VCaP (cell line): ENCODE results near the gene HS6ST3.

ENCODE experiments used
- H3K27ac ChIP-seq: fragments of 450-650 bp; 2 replicates; pipeline ENCODE4 v1.5.1; 2017
- CTCF ChIP-seq: fragments of 450-650 bp; conservative IDR thresholded peaks from 2 replicates; pipeline ENCODE4 v1.5.1; 2017; ENCODE audit warnings: mild to moderate bottlenecking, moderate library complexity

Gene HS6ST3

GRCh38 chr13:96677029-96677428 is 587.1 kb downstream of the HS6ST3 start:
- no peak overlapping the region for H3K27ac ChIP-seq
- no peak for TF ChIP-seq CTCF

- no peak for TF ChIP-seq CTCF
These were observed 588.9 kb downstream of the HS6ST3 start for GRCh38 chr13:96678801-96679200.

GRCh38 chr13:96680898-96681297 is 591.0 kb downstream of the HS6ST3 start:
- no peak for TF ChIP-seq CTCF
- H3K27ac ChIP-seq = no peak overlapping the region

More at GRCh38 chr13:96678801-96679200, 588.9 kb downstream of the HS6ST3 start:
- no peak overlapping the region for H3K27ac ChIP-seq

GRCh38 chr13:96681766-96682165 is 591.9 kb downstream of the HS6ST3 start:
- TF ChIP-seq CTCF = no peak
- H3K27ac ChIP-seq = no peak overlapping the region

- no peak overlapping the region for H3K27ac ChIP-seq
- no peak for TF ChIP-seq CTCF
These were observed 594.6 kb downstream of the HS6ST3 start for GRCh38 chr13:96684469-96684868.

GRCh38 chr13:96684907-96685306 is 595.0 kb downstream of the HS6ST3 start:
- no peak for TF ChIP-seq CTCF
- H3K27ac ChIP-seq = no peak overlapping the region

- no peak overlapping the region for H3K27ac ChIP-seq
- no peak for TF ChIP-seq CTCF
These were observed 596.4 kb downstream of the HS6ST3 start for GRCh38 chr13:96686286-96686685.

GRCh38 chr13:96687191-96687590 is 597.3 kb downstream of the HS6ST3 start:
- H3K27ac ChIP-seq = no peak overlapping the region
- TF ChIP-seq CTCF = no peak
